Measurements from ENCODE around the gene MAN1A1. TPM values are rescaled to one million over a fixed set of nuclear protein-coding genes. Genes with fewer than 3 reads are reported as not detected.
A peak's percentile ranks its signal among the peaks of the same experiment; 100 is the strongest.

MAN1A1 gene
- total RNA-seq, 1 donor = 104 TPM

DNA sequence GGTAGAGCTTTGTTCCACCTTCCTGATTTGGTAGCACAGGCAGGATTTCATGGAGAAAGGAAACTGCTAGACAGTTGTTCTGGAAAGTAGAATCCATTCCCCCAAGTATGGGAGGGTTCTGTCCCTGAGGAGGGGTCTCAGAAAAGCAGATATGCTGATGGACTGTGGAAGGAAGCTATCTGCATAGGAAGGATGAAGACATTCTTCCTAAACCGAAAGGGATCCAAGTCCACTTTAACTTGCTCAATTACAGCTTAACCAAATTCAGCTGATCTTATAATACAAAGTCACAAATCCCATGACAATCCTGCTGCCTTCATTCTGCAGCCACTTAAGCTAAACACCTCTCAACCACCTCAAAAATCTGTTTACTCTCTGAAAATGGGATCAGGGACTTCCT is 2.6 kb downstream of the MAN1A1 start:
- TF ChIP-seq CTCF (IDR thresholded peaks at IDR 0.05; ENCODE audit: insufficient read depth, low read depth, low read length) = no peak
- DNase-seq (ENCODE audit: low read depth) = peak; percentile 43
- H3K4me3 ChIP-seq (ENCODE audit: low read depth, low read length) = peak overlapping the region; percentile 97

DNA sequence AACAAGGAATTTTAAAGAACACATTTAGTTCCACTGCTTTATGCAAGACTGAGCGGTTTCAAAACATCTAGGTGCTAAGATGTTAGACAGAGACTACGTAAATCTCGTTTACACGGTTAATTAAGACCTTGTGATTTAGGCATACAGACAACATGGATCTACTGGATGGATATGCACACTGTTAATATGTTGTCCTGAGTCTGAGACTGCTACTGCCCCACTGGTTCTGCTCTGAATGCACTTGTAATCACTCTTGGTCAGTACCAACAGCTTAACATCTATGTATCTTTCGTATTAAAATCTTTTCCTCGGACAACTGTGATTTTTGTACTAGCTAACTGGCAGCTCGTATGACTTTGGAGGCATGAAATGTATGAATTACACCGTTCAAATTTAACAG is 3.1 kb downstream of the MAN1A1 start:
- DNase-seq (ENCODE audit: low read depth) = peak; percentile 56
- TF ChIP-seq CTCF (IDR thresholded peaks at IDR 0.05; ENCODE audit: insufficient read depth, low read depth, low read length) = no peak
- H3K4me3 ChIP-seq (ENCODE audit: low read depth, low read length) = peak overlapping the region; percentile 97

DNA sequence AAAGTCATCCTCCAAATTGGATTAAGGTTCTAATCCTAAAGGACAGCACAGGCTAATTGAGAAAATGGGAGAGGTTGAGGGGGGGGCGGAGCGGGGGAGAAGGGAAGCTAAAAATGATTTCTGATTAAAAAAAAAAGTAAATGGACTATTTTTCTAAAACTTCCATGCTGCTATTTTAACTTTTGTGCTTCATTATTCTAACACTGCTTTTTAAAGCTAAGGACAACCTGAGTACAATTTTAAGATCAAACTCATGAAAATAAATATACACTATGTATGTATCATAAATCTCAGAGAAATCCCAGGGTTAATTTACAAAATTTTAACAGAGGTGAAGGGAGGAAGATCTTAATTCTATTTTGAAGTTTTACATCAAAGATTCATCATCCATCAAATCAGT is 4.4 kb downstream of the MAN1A1 start:
- peak overlapping the region; percentile 97 for H3K4me3 ChIP-seq (ENCODE audit: low read depth, low read length)
- no peak for TF ChIP-seq CTCF (IDR thresholded peaks at IDR 0.05; ENCODE audit: insufficient read depth, low read depth, low read length)
- DNase-seq (ENCODE audit: low read depth) = no peak

GRCh38 chr6:119344306-119344705 is 5.3 kb downstream of the MAN1A1 start:
- peak overlapping the region; percentile 97 for H3K4me3 ChIP-seq (ENCODE audit: low read depth, low read length)
- no peak for TF ChIP-seq CTCF (IDR thresholded peaks at IDR 0.05; ENCODE audit: insufficient read depth, low read depth, low read length)
- peak; percentile 29 for DNase-seq (ENCODE audit: low read depth)

- TF ChIP-seq CTCF (IDR thresholded peaks at IDR 0.05; ENCODE audit: insufficient read depth, low read depth, low read length) = no peak
- no peak for DNase-seq (ENCODE audit: low read depth)
- peak overlapping the region; percentile 97 for H3K4me3 ChIP-seq (ENCODE audit: low read depth, low read length)
Observed at GRCh38 chr6:119343573-119344146, 5.9 kb downstream of the MAN1A1 start.

DNA sequence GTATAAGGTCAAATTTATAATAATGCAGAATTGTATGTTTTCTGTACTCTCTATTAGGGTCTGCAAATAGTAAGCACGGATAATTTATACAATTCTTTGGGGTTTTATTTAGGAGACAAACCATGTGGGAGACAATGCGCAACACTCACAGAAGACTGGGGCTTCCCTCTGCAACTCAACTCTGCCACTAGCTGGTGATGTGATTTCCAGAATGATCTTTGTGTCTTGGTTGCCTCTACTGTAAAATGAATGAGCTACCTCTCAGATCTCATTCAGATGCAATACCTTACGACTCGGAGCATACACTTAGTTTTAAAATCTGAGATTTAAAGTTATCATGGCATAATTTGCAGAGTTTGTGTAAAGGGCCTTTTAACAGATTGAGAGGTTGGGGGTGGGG is 6.4 kb downstream of the MAN1A1 start:
- no peak for TF ChIP-seq CTCF (IDR thresholded peaks at IDR 0.05; ENCODE audit: insufficient read depth, low read depth, low read length)
- DNase-seq (ENCODE audit: low read depth) = no peak
- H3K4me3 ChIP-seq (ENCODE audit: low read depth, low read length) = peak overlapping the region; percentile 35

GRCh38 chr6:119342430-119342829 is 7.1 kb downstream of the MAN1A1 start:
- no peak overlapping the region for H3K4me3 ChIP-seq (ENCODE audit: low read depth, low read length)
- DNase-seq (ENCODE audit: low read depth) = no peak
- no peak for TF ChIP-seq CTCF (IDR thresholded peaks at IDR 0.05; ENCODE audit: insufficient read depth, low read depth, low read length)
